Hematopoietic multipotent progenitor cell treated with erythropoietin and hydrocortisone succinate and interleukin-3 and kit ligand, for 15 days (in vitro differentiated cells): ENCODE measurements around the gene CLK2.
"Not testable (repeated sequence)": the region's sequence is repeated elsewhere in the genome, so short reads cannot be mapped to it uniquely, and the experiment has no call there.

Experiments used
- DNase-seq: peaks from one replicate; pipeline ENCODE4 v3.0.0-alpha.2; 2015; ENCODE audit warnings: low spot score

The CLK2 gene

GRCh38 chr1:155296661-155297060 lies 23.4 kb upstream of the CLK2 start:
- peak; percentile 53 for DNase-seq

DNA sequence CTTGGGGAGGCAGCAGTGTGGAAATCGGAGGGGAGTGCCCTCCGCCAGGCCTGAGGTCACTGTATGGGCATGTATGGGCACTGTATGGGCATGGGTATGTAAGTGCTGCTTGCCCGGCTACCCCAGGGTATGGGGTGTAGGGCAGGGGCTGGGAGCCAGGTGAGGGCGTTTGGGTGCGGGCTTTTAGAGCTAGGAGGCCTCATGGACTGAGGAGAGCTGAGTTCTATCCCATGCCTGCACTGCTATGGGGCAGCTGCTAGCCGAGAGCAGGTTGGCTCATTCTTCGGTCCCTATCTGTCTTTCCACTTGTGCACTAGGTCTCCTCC lies 22.6 kb upstream of the CLK2 start:
- no peak for DNase-seq

DNA sequence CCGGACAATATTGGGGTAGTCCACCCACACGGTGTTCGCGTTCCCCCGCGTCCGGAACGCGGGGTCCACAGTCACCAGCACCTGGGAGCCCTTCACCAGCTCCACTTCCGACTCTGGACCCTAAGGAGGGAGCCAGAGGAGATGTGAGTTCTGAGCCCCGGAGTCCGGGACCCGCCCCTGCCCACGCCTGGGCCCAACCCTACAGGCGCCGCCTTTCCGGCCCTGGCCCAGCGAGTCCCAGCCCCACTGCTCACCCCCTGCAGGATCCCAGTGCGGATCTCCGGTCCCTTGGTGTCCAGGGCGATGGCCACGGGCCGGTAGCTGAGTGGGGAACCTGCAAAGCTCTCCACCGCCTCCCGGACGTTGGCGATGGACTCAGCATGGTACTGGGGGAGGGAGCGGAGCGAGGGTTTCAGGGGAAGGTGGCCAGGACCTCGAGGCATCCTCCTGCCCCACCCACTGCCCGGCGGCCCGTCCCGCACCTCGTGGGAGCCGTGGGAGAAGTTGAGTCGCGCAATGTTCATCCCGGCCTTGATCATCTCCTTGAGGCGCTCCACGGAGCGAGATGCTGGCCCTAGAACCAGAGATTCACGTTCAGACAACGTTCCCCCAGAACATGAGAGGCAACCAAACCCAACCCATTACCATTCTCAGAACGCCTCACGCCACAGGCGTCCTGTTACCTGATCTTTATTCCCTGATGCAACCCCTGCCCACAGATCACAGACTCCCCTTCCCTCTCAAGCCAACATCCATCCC lies 22.1 kb upstream of the CLK2 start:
- no peak for DNase-seq

DNA sequence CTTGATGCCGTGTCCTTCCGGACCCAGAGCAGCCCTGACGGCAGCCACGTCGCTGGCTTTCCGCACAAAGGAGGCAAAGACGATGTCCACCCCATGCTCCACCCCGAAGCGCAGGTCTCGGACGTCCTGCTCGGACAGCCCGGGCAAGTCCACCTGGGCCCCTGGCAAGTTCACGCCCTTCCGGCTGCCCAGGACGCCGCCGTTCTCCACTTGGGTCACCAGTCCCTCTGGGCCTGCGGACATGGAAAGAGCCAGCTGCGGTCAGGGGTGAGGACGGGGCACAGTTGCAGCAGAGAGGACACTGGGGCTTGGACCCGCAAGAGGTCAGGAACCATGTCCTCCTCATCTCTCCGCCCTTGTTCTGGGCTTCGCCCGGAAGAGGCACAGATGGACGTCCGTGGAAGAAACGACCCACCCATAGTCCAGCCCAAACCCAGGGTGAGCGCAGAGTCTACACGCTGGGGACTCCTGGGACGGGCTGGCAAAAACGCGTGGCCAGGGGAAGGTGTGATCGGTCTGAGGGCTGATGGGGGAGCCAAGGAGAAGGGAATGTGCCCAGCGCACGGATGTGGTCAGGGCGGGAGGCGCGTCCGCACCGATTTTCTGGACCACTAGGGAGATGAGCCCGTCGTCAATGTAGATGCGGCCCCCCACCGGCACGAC lies 21.3 kb upstream of the CLK2 start:
- DNase-seq, result no peak

DNA sequence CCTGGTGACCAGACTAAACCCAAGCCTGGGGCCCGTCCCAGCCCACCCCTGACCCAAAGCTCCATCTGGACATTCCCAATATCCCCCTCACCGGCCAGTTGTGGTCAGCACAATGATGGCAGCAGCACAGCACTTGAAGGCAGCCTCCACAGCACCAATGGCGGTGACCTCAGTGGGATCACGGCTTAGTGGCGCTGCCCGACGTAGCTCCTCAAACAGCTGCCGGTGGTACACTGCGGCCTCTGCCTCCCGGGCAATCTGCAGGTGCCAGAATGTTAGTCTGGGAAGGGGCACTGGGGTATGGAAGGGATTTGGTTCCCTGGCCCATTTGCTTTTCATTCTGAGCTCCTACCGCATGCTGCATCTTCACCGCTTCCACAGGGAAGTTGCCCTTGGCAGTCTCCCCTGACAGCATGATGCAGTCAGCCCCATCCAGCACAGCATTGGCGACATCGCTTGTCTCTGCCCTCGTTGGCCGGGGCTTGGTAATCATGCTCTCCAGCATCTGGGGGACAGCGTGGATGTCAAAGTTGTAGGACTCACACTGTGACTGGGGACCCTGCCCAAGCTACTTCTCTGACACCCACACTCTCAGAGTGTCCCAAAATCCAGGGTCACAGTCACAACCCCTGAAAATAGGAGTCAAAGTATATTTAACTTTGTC lies 19.9 kb upstream of the CLK2 start:
- no peak for DNase-seq

DNA sequence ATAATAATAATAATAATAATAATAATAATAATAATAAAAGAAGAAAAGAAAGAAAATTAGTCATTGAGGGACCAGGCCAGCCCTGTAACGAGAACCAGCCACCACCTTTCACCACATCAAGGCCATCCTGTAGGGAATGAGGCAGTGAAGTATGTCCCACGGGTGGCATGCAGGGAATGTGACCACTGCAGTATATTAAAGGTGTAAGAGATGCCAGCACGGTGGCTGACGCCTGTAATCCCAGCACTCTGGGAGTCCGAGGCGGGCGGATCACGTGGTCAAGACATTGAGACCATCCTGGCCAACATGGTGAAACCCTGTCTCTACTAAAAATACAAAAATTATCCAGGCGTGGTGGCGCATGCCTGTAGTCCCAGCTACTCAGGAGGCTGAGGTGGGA lies 17.7 kb upstream of the CLK2 start:
- not testable (repeated sequence) for DNase-seq

DNA sequence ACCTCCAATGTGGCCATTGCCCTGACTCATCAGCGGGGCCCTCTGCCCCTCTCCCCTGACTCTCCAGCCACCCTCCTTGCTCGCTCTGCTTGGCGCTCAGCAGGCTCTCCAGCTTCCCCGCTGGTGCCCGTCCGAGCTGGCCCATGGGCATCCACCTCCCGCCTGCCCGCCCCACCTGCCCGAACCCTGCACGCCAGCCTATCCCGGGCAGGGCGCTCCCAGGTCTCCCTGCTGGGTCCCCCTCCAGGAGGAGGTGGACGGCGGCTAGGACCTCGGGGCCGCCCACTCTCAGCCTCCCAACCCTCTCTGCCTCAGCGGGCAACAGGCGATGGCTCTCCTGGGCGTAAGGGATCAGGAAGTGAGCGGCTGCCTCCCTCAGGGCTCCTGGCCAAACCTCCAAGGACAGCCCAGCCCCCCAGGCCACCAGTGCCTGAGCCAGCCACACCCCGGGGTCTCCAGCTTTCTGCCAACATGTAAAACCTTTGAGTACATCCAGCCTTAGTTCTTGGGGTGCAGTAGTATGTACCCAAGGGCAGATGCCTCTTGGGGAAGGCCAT lies 14.8 kb upstream of the CLK2 start:
- DNase-seq, result no peak

- no peak for DNase-seq
Measured at GRCh38 chr1:155286544-155286943, 13.2 kb upstream of the CLK2 start.

GRCh38 chr1:155285631-155286044 lies 12.3 kb upstream of the CLK2 start:
- DNase-seq, result no peak

DNA sequence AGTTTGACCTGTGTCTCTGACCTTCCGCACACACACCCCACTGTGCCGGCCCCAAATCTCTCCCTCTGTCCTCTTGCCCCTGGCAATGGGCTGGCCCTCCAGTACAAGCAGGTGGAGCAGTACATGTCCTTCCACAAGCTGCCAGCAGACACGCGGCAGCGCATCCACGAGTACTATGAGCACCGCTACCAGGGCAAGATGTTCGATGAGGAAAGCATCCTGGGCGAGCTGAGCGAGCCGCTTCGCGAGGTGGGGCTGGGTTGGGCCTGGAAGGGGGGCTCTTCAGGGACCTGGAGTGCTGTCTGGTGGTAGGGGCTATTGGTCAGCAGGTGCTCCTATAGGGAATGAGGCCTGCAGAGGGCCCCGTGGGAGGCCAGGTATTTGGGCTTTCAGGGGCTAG lies 11.8 kb upstream of the CLK2 start:
- no peak for DNase-seq

- no peak for DNase-seq
Measured at GRCh38 chr1:155284476-155284875, 11.2 kb upstream of the CLK2 start.

- DNase-seq, result no peak
Measured at GRCh38 chr1:155282488-155283091, 9.3 kb upstream of the CLK2 start.

- DNase-seq, result no peak
Measured at GRCh38 chr1:155279268-155279667, 6.0 kb upstream of the CLK2 start.

DNA sequence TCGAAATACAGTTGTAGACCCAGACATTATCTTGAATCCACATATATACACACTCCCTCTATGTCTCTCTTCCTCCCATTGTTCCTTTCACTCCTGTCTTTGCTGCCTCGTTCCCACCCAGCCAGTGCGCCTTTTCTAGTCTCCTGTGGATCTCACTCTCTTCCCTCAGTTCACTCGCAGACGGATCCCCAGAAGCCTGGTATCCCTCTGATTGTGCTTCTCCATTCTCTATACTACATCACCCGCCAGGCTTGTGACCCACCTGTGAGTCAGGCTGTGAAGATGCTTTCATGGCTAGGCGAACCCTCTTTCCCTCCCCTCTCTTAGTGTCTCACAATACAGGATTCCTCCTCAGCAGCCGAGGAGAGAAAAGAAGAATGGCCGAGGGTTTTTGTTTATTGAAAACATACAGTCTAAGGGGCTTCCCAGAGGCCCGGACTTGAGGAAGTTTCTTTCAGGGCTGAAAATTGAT lies 5.4 kb upstream of the CLK2 start:
- DNase-seq, result no peak

GRCh38 chr1:155277902-155278688 lies 4.8 kb upstream of the CLK2 start:
- DNase-seq, result peak; percentile 41

GRCh38 chr1:155277070-155277901 lies 4.0 kb upstream of the CLK2 start, which contains the start of gene HCN3:
TSS of gene HCN3 (plus strand) at chr1:155277463. CDS start at chr1:155277591, 128 bp downstream.
- DNase-seq, result peak; percentile 96

- peak; percentile 24 for DNase-seq
Measured at GRCh38 chr1:155272466-155273342, 600 bp downstream of the CLK2 start.

DNA sequence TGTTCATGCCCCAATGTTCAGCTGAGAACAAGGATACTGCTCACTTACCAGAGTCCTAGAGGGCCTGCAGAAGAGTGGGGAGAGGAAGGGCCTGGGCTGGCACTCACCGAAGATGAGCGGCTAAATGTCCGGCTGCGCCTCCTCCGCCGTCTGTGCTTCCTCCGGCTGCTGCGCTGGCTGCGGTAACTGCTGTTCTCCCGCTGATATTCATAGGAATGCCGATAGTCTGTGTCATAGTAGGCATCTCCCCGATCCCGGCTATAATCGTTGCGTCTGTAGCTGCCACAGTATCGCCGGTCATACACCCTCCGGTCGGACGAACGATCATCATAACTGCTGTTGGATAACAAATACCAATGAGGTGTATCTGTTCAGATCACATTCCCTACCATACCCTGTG lies 3.9 kb downstream of the CLK2 start:
- no peak for DNase-seq

DNA sequence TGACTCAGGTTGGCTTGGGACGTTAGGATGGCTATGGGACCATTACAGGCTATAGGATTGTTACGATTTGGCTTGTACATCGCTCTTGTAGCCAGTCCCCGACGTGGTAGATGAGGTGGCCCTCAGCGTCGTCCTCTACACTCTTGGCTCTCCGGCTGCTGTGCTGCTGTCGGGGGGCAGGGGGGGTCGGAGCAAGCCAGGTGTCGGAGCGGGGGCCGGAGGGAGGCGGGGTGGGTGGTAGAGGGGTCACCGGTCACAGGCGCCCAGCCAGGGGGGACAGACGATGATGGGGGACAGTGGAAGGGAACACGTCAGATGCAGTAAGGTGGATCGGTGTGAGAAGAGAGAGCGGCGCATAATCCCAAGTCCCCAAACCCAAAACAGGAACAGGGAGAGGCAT lies 4.7 kb downstream of the CLK2 start:
- DNase-seq, result no peak

- no peak for DNase-seq
Measured at GRCh38 chr1:155267373-155267772, 5.9 kb downstream of the CLK2 start.
